GM12801 (cell line): ENCODE measurements around the gene BRF1.

Experiments used
- TF ChIP-seq, protein P1 (sequence below): IDR thresholded peaks from one replicate; pipeline ENCODE4 v1.5.1; 2011; ENCODE audit warnings: control low read depth; ENCODE audit not compliant: insufficient read length; ENCODE audit errors: extremely low read depth

Gene BRF1

DNA sequence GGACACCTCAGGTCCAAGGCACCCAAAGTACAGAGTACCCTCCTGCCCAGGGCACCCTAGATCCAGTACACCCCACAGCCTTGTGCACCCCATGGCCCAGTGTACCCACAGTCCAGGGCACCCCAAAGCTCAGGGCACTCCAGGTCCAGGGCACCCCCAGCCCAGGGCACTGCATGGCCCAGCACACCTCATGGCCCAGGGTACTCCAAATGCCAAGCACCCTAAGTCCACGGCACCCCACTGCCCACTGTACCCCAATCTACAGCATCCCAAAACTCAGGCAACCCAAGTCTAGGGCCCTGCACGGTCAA lies 138.2 kb downstream of the BRF1 start:
- TF ChIP-seq, protein P1, sequence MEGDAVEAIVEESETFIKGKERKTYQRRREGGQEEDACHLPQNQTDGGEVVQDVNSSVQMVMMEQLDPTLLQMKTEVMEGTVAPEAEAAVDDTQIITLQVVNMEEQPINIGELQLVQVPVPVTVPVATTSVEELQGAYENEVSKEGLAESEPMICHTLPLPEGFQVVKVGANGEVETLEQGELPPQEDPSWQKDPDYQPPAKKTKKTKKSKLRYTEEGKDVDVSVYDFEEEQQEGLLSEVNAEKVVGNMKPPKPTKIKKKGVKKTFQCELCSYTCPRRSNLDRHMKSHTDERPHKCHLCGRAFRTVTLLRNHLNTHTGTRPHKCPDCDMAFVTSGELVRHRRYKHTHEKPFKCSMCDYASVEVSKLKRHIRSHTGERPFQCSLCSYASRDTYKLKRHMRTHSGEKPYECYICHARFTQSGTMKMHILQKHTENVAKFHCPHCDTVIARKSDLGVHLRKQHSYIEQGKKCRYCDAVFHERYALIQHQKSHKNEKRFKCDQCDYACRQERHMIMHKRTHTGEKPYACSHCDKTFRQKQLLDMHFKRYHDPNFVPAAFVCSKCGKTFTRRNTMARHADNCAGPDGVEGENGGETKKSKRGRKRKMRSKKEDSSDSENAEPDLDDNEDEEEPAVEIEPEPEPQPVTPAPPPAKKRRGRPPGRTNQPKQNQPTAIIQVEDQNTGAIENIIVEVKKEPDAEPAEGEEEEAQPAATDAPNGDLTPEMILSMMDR = no peak

- TF ChIP-seq, protein P1 = no peak
Measured at GRCh38 chr14:105161964-105162668, 138.7 kb downstream of the BRF1 start.

- TF ChIP-seq, protein P1 = no peak
Measured at GRCh38 chr14:105161309-105161708, 139.5 kb downstream of the BRF1 start.

DNA sequence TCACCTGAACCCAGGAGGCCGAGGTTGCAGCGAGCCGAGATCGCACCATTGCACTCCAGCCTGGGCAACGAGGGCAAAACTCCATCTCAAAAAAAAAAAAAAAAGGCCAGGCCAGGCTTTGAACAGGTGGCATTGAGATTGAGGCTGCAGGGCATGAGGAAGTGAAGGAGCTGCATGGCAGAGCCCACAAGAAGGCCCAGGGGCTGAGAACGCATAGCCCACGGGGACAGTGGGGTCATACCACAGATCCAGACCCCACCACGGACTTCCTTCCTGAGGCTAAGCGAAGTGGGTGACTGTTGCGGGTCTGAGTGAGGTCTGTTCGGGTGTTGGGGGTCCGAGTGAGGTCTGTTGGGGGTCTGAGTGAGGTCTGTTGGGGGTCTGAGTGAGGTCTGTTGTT lies 140.0 kb downstream of the BRF1 start:
- TF ChIP-seq, protein P1 = no peak

DNA sequence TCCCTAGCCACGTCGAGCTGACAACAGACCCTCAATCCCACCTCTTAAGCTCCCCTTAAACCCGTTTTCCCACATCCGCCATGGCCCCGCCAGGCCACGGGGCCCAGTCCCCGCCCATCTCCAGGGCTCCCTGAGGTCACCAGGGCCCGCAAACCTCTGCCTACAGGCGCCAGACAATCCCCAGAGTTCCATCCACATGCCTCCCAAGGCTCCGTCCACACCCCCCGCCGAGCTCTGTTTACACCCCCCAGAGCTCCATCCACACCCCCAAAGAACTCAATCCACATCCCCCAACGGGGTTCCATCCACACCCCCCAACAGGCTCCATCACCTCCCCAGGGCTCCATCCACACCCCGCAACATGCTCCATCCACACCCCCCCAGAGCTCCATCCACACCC lies 141.5 kb downstream of the BRF1 start:
- TF ChIP-seq, protein P1 = no peak
